Lower leg skin (tissue), 3 donors: Measurements from ENCODE around the gene LRRC23.

Experiments
- CTCF ChIP-seq, 3 donors: fragments of 450-650 bp; IDR thresholded peaks; one replicate each; pipeline ENCODE4 v1.5.1; 2016; ENCODE audit warnings: antibody characterized with exemption in 3 of 3, mild to moderate bottlenecking in 3 of 3, moderate library complexity in 2 of 3
- POLR2A ChIP-seq, 2 donors: fragments of 450-650 bp; IDR thresholded peaks; one replicate each; pipeline ENCODE4 v1.6.1; 2016 to 2017; ENCODE audit warnings: antibody characterized with exemption in 2 of 2, mild to moderate bottlenecking in 1 of 2, moderate library complexity in 1 of 2

- TF ChIP-seq CTCF (IDR thresholded peaks at IDR 0.05), result no peak
- no peak for TF ChIP-seq POLR2A (IDR thresholded peaks at IDR 0.05)
Observed at GRCh38 chr12:6861391-6861790, 43.2 kb upstream of the LRRC23 start.
